SK-N-SH (cell line): ENCODE data around the gene DENND2D. TPM values are rescaled to one million over a fixed set of nuclear protein-coding genes. Genes with fewer than 3 reads are reported as not detected.

ENCODE experiments used
- CTCF ChIA-PET: fragments of 300-600, 350-600 bp; formaldehyde crosslinking; extraction: SDS; loops from one replicate; lab custom pipeline; 2021; lab: Yijun Ruan, JAX
- POLR2A ChIA-PET: fragments of 350-600 bp; sonication (Branson Sonifier 250); formaldehyde crosslinking; extraction: SDS; loops from one replicate; lab custom pipeline; 2020; ENCODE audit warnings: antibody characterized with exemption, inconsistent platforms; lab: Yijun Ruan, JAX
- DNase-seq: peaks from one replicate; pipeline ENCODE4 v3.0.0; 2012
- H2AFZ ChIP-seq: fragments of 200-600 bp; sonication (generic); 2 replicates; pipeline ENCODE4 v1.8.1; 2016; ENCODE audit warnings: antibody characterized with exemption, mild to moderate bottlenecking, low read depth
- H3F3A ChIP-seq: fragments of 200-600 bp; sonication (generic); replicated peaks from 2 replicates; pipeline ENCODE3; 2016; ENCODE audit warnings: antibody characterized with exemption, mild to moderate bottlenecking; ENCODE audit not compliant: insufficient read depth
- H3K27ac ChIP-seq, 2 experiments: fragments of 200-500 bp in 1 of 2; fragments of 200-600 bp in 1 of 2; sonication (Bioruptor generic) in 1 of 2; sonication (generic), shearing (Covaris generic) in 1 of 2; 2 replicates each; pipeline versions ENCODE4 v1.5.1 to v1.6.1; 2014 to 2016; ENCODE audit warnings: low read depth in 2 of 2, inconsistent platforms in 1 of 2, low read length in 1 of 2, mild to moderate bottlenecking in 1 of 2, mixed read lengths in 1 of 2
- H3K27me3 ChIP-seq: fragments of 200-600 bp; sonication (generic), shearing (Covaris generic); 2 replicates; pipeline ENCODE4 v1.6.1; 2016; ENCODE audit warnings: mixed run types; ENCODE audit not compliant: insufficient read depth
- H3K36me3 ChIP-seq, 2 experiments: fragments of 200-500 bp in 1 of 2; fragments of 200-600 bp in 1 of 2; sonication (Bioruptor generic) in 1 of 2; sonication (generic) in 1 of 2; replicated peaks in 1 of 2; 2 replicates each; pipeline versions ENCODE3 to v1.5.1; 2014 to 2016; ENCODE audit warnings: low read length in 1 of 2, mild to moderate bottlenecking in 1 of 2; ENCODE audit not compliant: insufficient read depth in 2 of 2, control insufficient read depth in 1 of 2
- H3K4me1 ChIP-seq, 2 experiments: fragments of 200-500 bp in 1 of 2; fragments of 200-600 bp in 1 of 2; sonication (Bioruptor generic) in 1 of 2; sonication (generic), shearing (Covaris generic) in 1 of 2; 2 replicates each; pipeline versions ENCODE4 v1.5.1 to v1.6.1; 2014 to 2016; ENCODE audit warnings: low read depth in 1 of 2, low read length in 1 of 2, mixed run types in 1 of 2; ENCODE audit not compliant: insufficient read depth in 2 of 2, control insufficient read depth in 1 of 2
- H3K4me2 ChIP-seq: fragments of 200-600 bp; sonication (generic), shearing (Covaris generic); 2 replicates; pipeline ENCODE4 v1.6.1; 2017; ENCODE audit warnings: mixed run types
- H3K4me3 ChIP-seq, 2 experiments: fragments of 200-500 bp in 1 of 2; fragments of 200-600 bp in 1 of 2; sonication (Bioruptor generic) in 1 of 2; sonication (generic), shearing (Covaris generic) in 1 of 2; 2 replicates each; pipeline versions ENCODE4 v1.5.1 to v1.8.1; 2014 to 2016; ENCODE audit warnings: low read depth in 2 of 2, inconsistent platforms in 1 of 2, low read length in 1 of 2, mild to moderate bottlenecking in 1 of 2, mixed read lengths in 1 of 2, moderate library complexity in 1 of 2
- H3K79me2 ChIP-seq: fragments of 200-600 bp; sonication (generic); 2 replicates; pipeline ENCODE4 v1.8.1; 2017; ENCODE audit warnings: mild to moderate bottlenecking; ENCODE audit not compliant: insufficient read depth
- H3K9ac ChIP-seq: fragments of 200-600 bp; sonication (generic); 2 replicates; pipeline ENCODE4 v1.6.1; 2017; ENCODE audit warnings: mixed run types
- H3K9me2 ChIP-seq: fragments of 200-600 bp; sonication (generic); 2 replicates; pipeline ENCODE4 v1.6.1; 2017; ENCODE audit warnings: mixed run types
- H3K9me3 ChIP-seq: fragments of 200-600 bp; sonication (generic); 2 replicates; pipeline ENCODE4 v1.6.1; 2017; ENCODE audit warnings: mixed run types, mild to moderate bottlenecking, moderate library complexity
- H4K20me1 ChIP-seq: fragments of 200-600 bp; sonication (generic); 2 replicates; pipeline ENCODE4 v1.6.1; 2017; ENCODE audit warnings: mild to moderate bottlenecking, mixed run types; ENCODE audit not compliant: insufficient read depth
- CTCF ChIP-seq: fragments of 200-600 bp; sonication (generic); IDR thresholded peaks from 2 replicates; pipeline ENCODE4 v1.6.1; 2017; ENCODE audit warnings: antibody characterized with exemption, mild to moderate bottlenecking, moderate library complexity
- EP300 ChIP-seq, 2 experiments: IDR thresholded peaks; 2 replicates each; pipeline versions ENCODE4 v1.4.0 to v1.6.1; 2012; ENCODE audit warnings: borderline replicate concordance in 1 of 2, low read depth in 1 of 2, low read length in 1 of 2
- EZH2phosphoT487 ChIP-seq: fragments of 200-600 bp; sonication (generic); IDR thresholded peaks from 2 replicates; pipeline ENCODE4 v1.6.1; 2017; ENCODE audit warnings: low read depth, mixed run types, mild to moderate bottlenecking, antibody characterized with exemption, moderate library complexity, borderline replicate concordance
- FOXJ3 ChIP-seq: sonication (generic); formaldehyde crosslinking; IDR thresholded peaks from 2 replicates; pipeline ENCODE4 v1.5.1; 2020; ENCODE audit warnings: mild to moderate bottlenecking, missing genetic modification reagents
- GABPA ChIP-seq: IDR thresholded peaks from 2 replicates; pipeline ENCODE4 v1.4.0; 2012; ENCODE audit warnings: low read depth, mild to moderate bottlenecking
- IRF3 ChIP-seq: fragments of 150-350 bp; IDR thresholded peaks from 2 replicates; pipeline ENCODE4 v1.6.1; 2016; ENCODE audit warnings: mild to moderate bottlenecking, low read depth, low read length
- MAX ChIP-seq: IDR thresholded peaks from 2 replicates; pipeline ENCODE4 v1.4.0; 2012; ENCODE audit warnings: low read depth
- NFIC ChIP-seq: IDR thresholded peaks from 2 replicates; pipeline ENCODE4 v1.4.0; 2012; ENCODE audit warnings: borderline replicate concordance
- POLR2AphosphoS5 ChIP-seq: IDR thresholded peaks from 2 replicates; pipeline ENCODE4 v1.6.1; 2012; ENCODE audit warnings: low read depth, low read length
- RAD21 ChIP-seq: IDR thresholded peaks from 2 replicates; pipeline ENCODE4 v1.6.1; 2012; ENCODE audit warnings: mild to moderate bottlenecking, low read length
- SMC3 ChIP-seq: IDR thresholded peaks from 2 replicates; pipeline ENCODE4 v1.6.1; 2012; ENCODE audit warnings: low read depth, low read length, improper control_type of control experiment
- USF1 ChIP-seq: IDR thresholded peaks from 2 replicates; pipeline ENCODE4 v1.4.0; 2012; ENCODE audit warnings: low read depth, borderline replicate concordance
- YY1 ChIP-seq: IDR thresholded peaks from 2 replicates; pipeline ENCODE4 v1.4.0; 2012; ENCODE audit warnings: low read depth, mild to moderate bottlenecking
- WGBS: methylation state at CpG from one replicate; pipeline ENCODE4 v1.1.6; 2017; ENCODE audit warnings: low lambda C conversion rate; 5-methylcytosine and 5-hydroxymethylcytosine counted together
- polyA plus RNA-seq, 3 experiments: library from polyadenylated mRNA; depleted of rRNA; stranded (reverse); fragments of >200 nt; gene quantifications; 2 replicates each; pipeline ENCODE4 v1.2.3, GENCODE V29; 2012

The DENND2D gene
- polyA plus RNA-seq, 1 of the 3 experiments (the other 2 are of a cell fraction), result 1.3 TPM

- TF ChIP-seq RAD21 (no peak), YY1 (no peak), GABPA (no peak), FOXJ3 (no peak)
- TF ChIP-seq, all 33 proteins: peak for 0
Observed at GRCh38 chr1:111192658-111193519, 7.6 kb downstream of the DENND2D start (continued).

- 94% methylated on average over 4 of the region's 5 CpGs for WGBS
- Histone ChIP-seq H4K20me1 (no peaks in the 10 kb centered on the region), H3K9me3 (no peaks in the 10 kb centered on the region), H3K4me3 (no peak overlapping the region), H3K79me2 (no peaks in the 10 kb centered on the region), H3K27me3 (no peaks in the 10 kb centered on the region), H3K36me3 (peaks cover 8 to 15% of the 10 kb centered on the region in 2 experiments), H3K9me2 (no peaks in the 10 kb centered on the region), H3K27ac (no peak overlapping the region; a peak in 1 of 4 replicates), H3K9ac (no peak overlapping the region), H3K4me1 (peaks cover 0 to 14% of the 10 kb centered on the region in 2 experiments; a peak in 2 of 4 replicates), H2AFZ (no peak overlapping the region), H3F3A (peaks cover 11% of the 10 kb centered on the region), H3K4me2 (no peak overlapping the region)
- TF ChIP-seq EZH2phosphoT487, result no peak
- TF ChIP-seq CTCF, result no peak
- TF ChIP-seq EP300 (IDR thresholded peaks at IDR 0.05; ENCODE audit: borderline replicate concordance in 1 of 2, low read depth in 1 of 2, low read length in 1 of 2), result no peak
- no peak for TF ChIP-seq MAX
- no peak for TF ChIP-seq SMC3
- TF ChIP-seq IRF3, result no peak
- TF ChIP-seq POLR2AphosphoS5, result no peak
- TF ChIP-seq USF1, result no peak
- no peak for TF ChIP-seq NFIC
- CTCF ChIA-PET, result interaction anchor here (1.0 to 1.6 kb wide), 3 partner anchors 15 to 31 kb away, joined by 3 to 5 read pairs (median 3); no protein-coding TSS in a partner anchor
- DNase-seq, result no peak
- POLR2A ChIA-PET, result no interaction called here
Observed at GRCh38 chr1:111192074-111192473, 8.4 kb downstream of the DENND2D start.
